Naive thymus-derived CD4-positive, alpha-beta T cell (primary cell): ENCODE measurements around the gene ARNT2. TPM values are rescaled to one million over a fixed set of nuclear protein-coding genes. Genes with fewer than 3 reads are reported as not detected.
A peak's percentile ranks its signal among the peaks of the same experiment; 100 is the strongest.

Experiments used
- ATAC-seq: fragments of 150-1000 bp; cut with Tn5 transposase; 2 replicates; pipeline ENCODE4 v1.10.0; 2021; ENCODE audit warnings: mild to moderate bottlenecking, moderate library complexity
- CTCF ChIA-PET: fragments of 350-600 bp; sonication (Branson Sonifier 250); formaldehyde crosslinking; loops from one replicate; lab custom pipeline; 2021; ENCODE audit warnings: antibody characterized with exemption; lab: Charles Lee
- POLR2A ChIA-PET: fragments of 350-600 bp; sonication (Branson Sonifier 250); formaldehyde crosslinking; loops from one replicate; lab custom pipeline; 2021; ENCODE audit warnings: antibody characterized with exemption, inconsistent platforms; lab: Charles Lee
- DNase-seq, 9 donors: peaks; one replicate each; pipeline versions ENCODE4 v3.0.0 to v3.0.0-alpha.2; 2020 to 2022; ENCODE audit warnings: mixed read lengths in 1 of 9
- H3K27ac ChIP-seq: one replicate; pipeline ENCODE4 v1.7.0; 2013; ENCODE audit warnings: mild to moderate bottlenecking, low read depth, low read length, moderate library complexity
- H3K27me3 ChIP-seq, 2 donors: one replicate each; pipeline ENCODE4 v1.7.0; 2013; ENCODE audit warnings: low read length in 2 of 2, mild to moderate bottlenecking in 2 of 2, moderate library complexity in 2 of 2; ENCODE audit not compliant: control insufficient read depth in 2 of 2, insufficient read depth in 2 of 2
- H3K36me3 ChIP-seq, 3 experiments: 1 replicate in 2 of 3; 2 replicates in 1 of 3; pipeline ENCODE4 v1.7.0; 2013; ENCODE audit warnings: low read length in 3 of 3, mild to moderate bottlenecking in 3 of 3, moderate library complexity in 1 of 3; ENCODE audit not compliant: insufficient read depth in 3 of 3, control insufficient read depth in 2 of 3
- H3K4me1 ChIP-seq, 2 donors: one replicate each; pipeline ENCODE4 v1.7.0; 2013; ENCODE audit warnings: low read length in 2 of 2, mild to moderate bottlenecking in 2 of 2, moderate library complexity in 1 of 2; ENCODE audit not compliant: control insufficient read depth in 2 of 2, insufficient read depth in 2 of 2
- H3K4me3 ChIP-seq: 2 replicates; pipeline ENCODE4 v1.7.0; 2013; ENCODE audit warnings: mild to moderate bottlenecking, low read length
- H3K9me3 ChIP-seq, 3 experiments: 1 replicate in 2 of 3; 2 replicates in 1 of 3; pipeline ENCODE4 v1.7.0; 2013; ENCODE audit warnings: low read length in 3 of 3; ENCODE audit not compliant: control insufficient read depth in 2 of 3
- H3K27ac Mint-ChIP-seq, 9 donors: one replicate each; pipeline ENCODE4 v1.8.0; 2020 to 2022; ENCODE audit warnings: mixed read lengths in 9 of 9, mild to moderate bottlenecking in 8 of 9, moderate library complexity in 5 of 9, inconsistent platforms in 2 of 9
- H3K27me3 Mint-ChIP-seq, 5 donors: one replicate each; pipeline ENCODE4 v1.8.0; 2021 to 2022; ENCODE audit warnings: mixed read lengths in 5 of 5, mild to moderate bottlenecking in 1 of 5
- H3K36me3 Mint-ChIP-seq, 5 donors: one replicate each; pipeline ENCODE4 v1.8.0; 2020 to 2022; ENCODE audit warnings: mixed read lengths in 5 of 5, mild to moderate bottlenecking in 3 of 5, inconsistent platforms in 1 of 5
- H3K4me1 Mint-ChIP-seq, 7 donors: one replicate each; pipeline ENCODE4 v1.8.0; 2020 to 2022; ENCODE audit warnings: mixed read lengths in 7 of 7, mild to moderate bottlenecking in 3 of 7, inconsistent platforms in 1 of 7
- H3K4me3 Mint-ChIP-seq, 10 donors: one replicate each; pipeline ENCODE4 v1.8.0; 2020 to 2022; ENCODE audit warnings: mild to moderate bottlenecking in 10 of 10, mixed read lengths in 10 of 10, moderate library complexity in 6 of 10, inconsistent platforms in 2 of 10
- H3K9me3 Mint-ChIP-seq, 11 donors: one replicate each; pipeline ENCODE4 v1.8.0; 2020 to 2022; ENCODE audit warnings: mixed read lengths in 11 of 11, mild to moderate bottlenecking in 4 of 11, inconsistent platforms in 1 of 11, moderate library complexity in 1 of 11
- intact Hi-C, 2 donors: fragments of 100-400 bp; cut with micrococcal nuclease; formaldehyde crosslinking; loops; one replicate each; pipeline ENCODE4 v1.15.1; 2023
- polyA plus RNA-seq, 2 donors: library from polyadenylated mRNA; unstranded; fragments of 300-500 nt; fragmentation: Illumina TruSeq; gene quantifications; one replicate each; pipeline ENCODE4 v1.2.3, GENCODE V29; 2021
- total RNA-seq, 6 experiments: library from RNA in 5 of 6; stranded (reverse) in 5 of 6; gene quantifications; 1 replicate in 5 of 6; 2 replicates in 1 of 6; pipeline ENCODE4 v1.2.3 and lab custom pipeline; 2021 to 2026

Gene ARNT2
- total and polyA plus RNA-seq, 7 experiments from 2014 or later, result not detected

DNA sequence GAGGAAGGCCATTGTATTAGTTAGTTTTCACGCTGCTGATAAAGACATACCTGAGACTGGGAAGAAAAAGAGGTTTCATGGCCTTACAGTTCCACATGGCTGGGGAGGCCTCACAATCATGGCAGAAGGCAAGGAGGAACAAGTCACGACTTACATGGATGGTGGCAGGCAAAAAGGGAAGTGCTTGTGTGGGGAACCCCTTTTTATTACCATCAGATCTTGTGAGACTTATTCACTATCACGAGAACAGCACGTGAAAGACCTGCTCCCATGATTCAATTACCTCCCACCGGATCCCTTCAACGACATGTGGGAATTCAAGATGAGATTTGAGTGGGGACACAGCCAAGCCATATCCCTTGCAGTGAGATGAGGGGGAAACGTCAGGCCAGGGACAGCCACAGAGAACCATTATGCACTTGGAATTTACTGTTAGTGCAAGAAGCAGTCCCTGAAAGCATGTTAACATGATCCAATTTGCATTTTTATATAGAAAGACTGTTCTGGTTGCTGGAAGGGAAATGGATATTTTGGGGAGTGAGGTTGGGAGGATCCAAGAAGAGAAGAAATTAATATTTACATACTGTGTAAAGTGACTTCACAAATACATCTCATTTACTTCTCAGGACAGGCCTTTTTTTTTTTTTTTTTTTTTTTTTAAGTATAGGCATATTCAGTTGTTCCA is 87.1 kb downstream of the ARNT2 start:
- no peaks in the 10 kb centered on the region for H3K36me3 Mint-ChIP-seq
- no peak overlapping the region for H3K4me3 Mint-ChIP-seq
- Histone ChIP-seq H3K4me3 (no peak overlapping the region), H3K36me3 (no peaks in the 10 kb centered on the region), H3K27ac (no peak overlapping the region), H3K27me3 (no peaks in the 10 kb centered on the region), H3K4me1 (no peaks in the 10 kb centered on the region), H3K9me3 (no peaks in the 10 kb centered on the region)
- H3K27ac Mint-ChIP-seq, result no peak overlapping the region
- intact Hi-C loops, result no loop called here
- DNase-seq (no peak), ATAC-seq (peak; percentile 20)
- peaks cover 0 to 1% (median 0%) of the 10 kb centered on the region in 11 donors for H3K9me3 Mint-ChIP-seq
- H3K4me1 Mint-ChIP-seq, result no peaks in the 10 kb centered on the region
- H3K27me3 Mint-ChIP-seq, result peaks cover 4 to 26% (median 14%) of the 10 kb centered on the region in 5 donors
- CTCF ChIA-PET, result no interaction called here
- POLR2A ChIA-PET, result no interaction called here

DNA sequence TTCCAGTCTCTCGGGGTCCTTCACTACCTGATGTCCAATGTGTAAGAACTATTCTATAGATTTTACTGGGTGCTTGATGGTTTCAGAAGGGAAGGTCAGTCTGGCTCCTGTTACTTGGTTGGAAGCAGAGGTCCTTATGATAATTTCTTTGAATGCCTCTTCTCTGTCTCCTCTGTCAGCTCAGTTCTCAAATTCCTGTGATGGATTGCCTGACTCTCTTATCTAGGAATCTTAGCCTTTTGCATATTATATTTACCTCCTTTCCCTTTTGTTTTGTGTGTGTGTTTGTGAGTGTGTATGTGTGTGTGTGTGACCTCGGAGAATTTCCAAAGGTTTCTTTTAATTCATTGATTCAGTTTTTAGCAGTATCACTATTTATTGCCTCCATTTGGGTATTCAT is 88.2 kb downstream of the ARNT2 start:
- no peaks in the 10 kb centered on the region for H3K4me1 Mint-ChIP-seq
- Histone ChIP-seq H3K4me3 (no peak overlapping the region), H3K9me3 (no peaks in the 10 kb centered on the region), H3K36me3 (no peaks in the 10 kb centered on the region), H3K4me1 (no peaks in the 10 kb centered on the region), H3K27me3 (no peaks in the 10 kb centered on the region), H3K27ac (no peak overlapping the region)
- intact Hi-C loops, result no loop called here
- no peak overlapping the region for H3K4me3 Mint-ChIP-seq
- POLR2A ChIA-PET, result no interaction called here
- no peak overlapping the region for H3K27ac Mint-ChIP-seq
- no peak for ATAC-seq
- H3K27me3 Mint-ChIP-seq, result peaks cover 2 to 22% (median 13%) of the 10 kb centered on the region in 5 donors
- CTCF ChIA-PET, result no interaction called here
- DNase-seq, result no peak
- H3K9me3 Mint-ChIP-seq, result no peaks in the 10 kb centered on the region
- no peaks in the 10 kb centered on the region for H3K36me3 Mint-ChIP-seq

DNA sequence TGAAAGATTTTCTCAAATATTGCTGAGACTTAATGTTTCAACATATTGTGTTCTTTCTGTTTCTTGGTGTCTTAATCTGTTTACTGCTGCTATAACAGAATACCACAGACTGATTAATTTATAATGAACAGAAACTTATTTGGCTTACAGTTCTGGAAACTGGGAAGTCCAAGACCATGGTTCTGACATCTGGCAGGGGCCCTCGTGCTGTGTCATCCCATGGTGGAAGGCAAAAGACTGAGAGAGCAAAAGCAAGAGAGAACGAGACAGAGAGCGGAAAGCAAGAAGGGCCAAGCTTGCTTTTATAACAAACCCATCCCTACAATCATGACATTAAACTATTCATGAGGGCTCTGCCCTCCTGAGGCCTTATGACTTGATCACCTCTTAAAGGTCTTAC is 88.7 kb downstream of the ARNT2 start:
- H3K9me3 Mint-ChIP-seq, result no peaks in the 10 kb centered on the region
- intact Hi-C loops, result no loop called here
- ATAC-seq, result no peak

DNA sequence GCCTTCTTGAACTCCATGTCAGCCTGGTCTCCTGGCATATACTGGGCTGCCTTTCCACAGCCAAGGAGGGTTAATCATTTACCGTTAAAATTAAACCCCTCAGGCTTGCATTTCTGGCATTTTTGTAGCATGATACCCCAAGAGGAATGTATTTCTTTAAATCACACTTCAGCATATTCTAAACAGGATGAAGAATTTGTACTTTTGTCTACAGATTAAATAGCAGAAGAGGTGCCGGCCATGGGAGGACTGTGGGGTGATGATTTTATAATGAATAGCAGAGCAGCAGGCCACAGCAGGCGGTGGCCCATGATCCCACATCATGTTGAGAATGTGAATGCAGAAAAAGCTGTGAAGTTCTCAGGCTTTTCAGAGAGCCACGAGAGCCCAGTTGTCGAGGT is 90.2 kb downstream of the ARNT2 start:
- ATAC-seq, result no peak
- peaks cover 2 to 28% (median 13%) of the 10 kb centered on the region in 5 donors for H3K27me3 Mint-ChIP-seq

More for the DNA sequence above, 88.7 kb downstream of the ARNT2 start:
- peaks cover 2 to 25% (median 13%) of the 10 kb centered on the region in 5 donors for H3K27me3 Mint-ChIP-seq
- Histone ChIP-seq H3K4me3 (no peak overlapping the region), H3K36me3 (no peaks in the 10 kb centered on the region), H3K27ac (no peak overlapping the region), H3K4me1 (no peaks in the 10 kb centered on the region), H3K27me3 (no peaks in the 10 kb centered on the region), H3K9me3 (no peaks in the 10 kb centered on the region)
- CTCF ChIA-PET, result no interaction called here
- POLR2A ChIA-PET, result no interaction called here
- H3K4me3 Mint-ChIP-seq, result no peak overlapping the region
- DNase-seq, result no peak
- no peak overlapping the region for H3K27ac Mint-ChIP-seq
- H3K4me1 Mint-ChIP-seq, result no peaks in the 10 kb centered on the region
- H3K36me3 Mint-ChIP-seq, result no peaks in the 10 kb centered on the region

DNA sequence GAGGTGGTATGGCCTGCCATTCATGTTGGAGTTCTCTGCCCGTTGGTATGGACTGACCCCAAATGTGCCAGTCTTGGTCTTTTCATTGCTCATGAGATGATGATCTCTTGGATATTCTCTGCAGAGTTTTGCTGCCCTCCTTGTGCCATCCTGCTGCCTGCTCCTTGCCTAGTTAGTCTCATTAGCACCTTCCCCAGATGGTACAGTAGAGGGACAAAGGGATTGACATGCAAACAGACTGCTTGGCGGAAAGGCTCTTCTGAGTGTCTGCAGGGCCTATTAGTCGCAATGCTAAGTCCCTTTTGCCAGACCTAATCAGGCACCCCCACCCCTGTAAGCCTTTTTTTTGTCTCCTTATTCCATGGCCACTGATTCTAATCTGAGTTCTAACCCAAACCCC is 90.6 kb downstream of the ARNT2 start:
- H3K27ac ChIP-seq, result no peak overlapping the region
- no peak overlapping the region for H3K4me3 ChIP-seq
- peaks cover 0 to 2% (median 0%) of the 10 kb centered on the region in 7 donors for H3K4me1 Mint-ChIP-seq
- H3K4me1 ChIP-seq, result no peaks in the 10 kb centered on the region
- ChIA-PET CTCF (no interaction called here), POLR2A (no interaction called here)
- H3K36me3 ChIP-seq, result no peaks in the 10 kb centered on the region
- no peak for ATAC-seq
- H3K27me3 ChIP-seq, result no peaks in the 10 kb centered on the region
- intact Hi-C loops, result no loop called here
- H3K4me3 Mint-ChIP-seq, result no peak overlapping the region
- H3K9me3 ChIP-seq, result no peaks in the 10 kb centered on the region
- no peak for DNase-seq
- H3K9me3 Mint-ChIP-seq, result no peaks in the 10 kb centered on the region
- H3K27ac Mint-ChIP-seq, result no peak overlapping the region
- H3K27me3 Mint-ChIP-seq, result peaks cover 2 to 28% (median 11%) of the 10 kb centered on the region in 5 donors
- no peaks in the 10 kb centered on the region for H3K36me3 Mint-ChIP-seq

More for the DNA sequence above, 90.2 kb downstream of the ARNT2 start:
- Mint-ChIP-seq H3K27ac (no peak overlapping the region), H3K4me3 (no peak overlapping the region), H3K36me3 (no peaks in the 10 kb centered on the region), H3K4me1 (peaks cover 0 to 2% (median 0%) of the 10 kb centered on the region in 7 donors), H3K9me3 (no peaks in the 10 kb centered on the region)
- ChIA-PET POLR2A (no interaction called here), CTCF (no interaction called here)
- Histone ChIP-seq H3K9me3 (no peaks in the 10 kb centered on the region), H3K4me3 (no peak overlapping the region), H3K4me1 (no peaks in the 10 kb centered on the region), H3K27ac (no peak overlapping the region), H3K36me3 (no peaks in the 10 kb centered on the region), H3K27me3 (no peaks in the 10 kb centered on the region)
- intact Hi-C loops, result no loop called here
- no peak for DNase-seq

DNA sequence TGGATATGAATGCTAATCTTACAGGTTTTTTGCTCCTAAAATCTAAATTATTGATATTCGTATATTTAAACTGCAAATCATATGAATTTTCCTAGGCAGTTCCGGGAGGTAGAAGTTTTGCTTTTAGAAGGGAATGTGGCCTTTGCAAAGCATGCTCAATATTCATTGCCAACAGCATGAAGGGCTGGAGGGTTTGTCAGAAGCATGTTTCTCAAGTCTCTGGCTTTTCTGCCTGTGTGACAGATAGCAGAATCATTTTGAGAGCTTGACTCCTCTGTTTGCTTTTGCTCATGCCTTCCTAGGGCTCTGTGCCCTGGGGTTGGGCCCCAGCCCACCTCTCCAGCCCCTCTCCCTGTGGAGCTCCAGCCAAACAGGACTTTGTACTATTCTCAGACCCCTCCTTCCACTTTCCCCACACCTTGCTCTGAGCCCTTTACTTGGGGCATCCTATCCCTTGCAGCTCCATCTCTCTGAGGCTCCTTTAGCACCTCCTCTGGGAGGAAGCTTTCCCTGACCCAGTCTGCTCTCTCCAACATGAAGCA is 91.3 kb downstream of the ARNT2 start:
- Mint-ChIP-seq H3K27ac (no peak overlapping the region), H3K9me3 (no peaks in the 10 kb centered on the region), H3K36me3 (no peaks in the 10 kb centered on the region), H3K4me1 (peaks cover 0 to 2% (median 0%) of the 10 kb centered on the region in 7 donors), H3K4me3 (no peak overlapping the region), H3K27me3 (peaks cover 2 to 28% (median 9%) of the 10 kb centered on the region in 5 donors)
- no peaks in the 10 kb centered on the region for H3K4me1 ChIP-seq
- DNase-seq (no peak), ATAC-seq (no peak)
- no peaks in the 10 kb centered on the region for H3K9me3 ChIP-seq
- no peak overlapping the region for H3K4me3 ChIP-seq
- no peak overlapping the region for H3K27ac ChIP-seq
- POLR2A ChIA-PET, result no interaction called here
- no peaks in the 10 kb centered on the region for H3K36me3 ChIP-seq
- CTCF ChIA-PET, result interaction anchor here (0.6 kb wide), 1 partner anchor 15 kb away, joined by 3 read pairs; no protein-coding TSS in a partner anchor
- no peaks in the 10 kb centered on the region for H3K27me3 ChIP-seq
- intact Hi-C loops, result no loop called here

DNA sequence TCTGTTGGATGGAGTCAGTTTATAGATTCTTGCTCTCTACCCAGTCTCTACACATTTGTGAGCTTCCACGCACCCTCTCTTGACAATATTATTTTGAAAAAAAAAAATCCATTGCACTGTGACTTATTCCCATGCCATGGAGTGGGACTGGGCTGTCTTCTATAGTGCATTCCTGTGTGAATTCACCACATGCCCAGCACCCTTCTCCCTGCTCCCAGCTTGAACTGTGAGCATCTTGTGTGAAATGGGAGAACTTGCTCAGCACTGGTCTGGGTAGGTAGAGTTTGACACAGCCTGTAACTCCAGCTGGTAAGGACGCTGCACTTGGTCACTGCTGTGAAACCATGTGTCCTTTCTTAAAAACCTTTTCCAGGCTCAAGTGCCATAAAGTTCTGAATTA is 91.9 kb downstream of the ARNT2 start:
- Mint-ChIP-seq H3K36me3 (no peaks in the 10 kb centered on the region), H3K4me1 (peaks cover 0 to 2% (median 0%) of the 10 kb centered on the region in 7 donors), H3K27me3 (peaks cover 2 to 22% (median 8%) of the 10 kb centered on the region in 5 donors), H3K4me3 (no peak overlapping the region), H3K27ac (no peak overlapping the region), H3K9me3 (no peaks in the 10 kb centered on the region)
- CTCF ChIA-PET, result no interaction called here
- Histone ChIP-seq H3K4me3 (no peak overlapping the region), H3K36me3 (no peaks in the 10 kb centered on the region), H3K27me3 (no peaks in the 10 kb centered on the region), H3K4me1 (no peaks in the 10 kb centered on the region), H3K27ac (no peak overlapping the region), H3K9me3 (no peaks in the 10 kb centered on the region)
- intact Hi-C loops, result no loop called here
- ATAC-seq (no peak), DNase-seq (no peak)
- POLR2A ChIA-PET, result no interaction called here
